ENCODE measurements around the gene EXOC2.
"Not testable (repeated sequence)": the region's sequence is repeated elsewhere in the genome, so short reads cannot be mapped to it uniquely, and the experiment has no call there.

GRCh38 chr6:561335-561734 lies 131.6 kb downstream of the EXOC2 start:
- TF ChIP-seq, protein P1, sequence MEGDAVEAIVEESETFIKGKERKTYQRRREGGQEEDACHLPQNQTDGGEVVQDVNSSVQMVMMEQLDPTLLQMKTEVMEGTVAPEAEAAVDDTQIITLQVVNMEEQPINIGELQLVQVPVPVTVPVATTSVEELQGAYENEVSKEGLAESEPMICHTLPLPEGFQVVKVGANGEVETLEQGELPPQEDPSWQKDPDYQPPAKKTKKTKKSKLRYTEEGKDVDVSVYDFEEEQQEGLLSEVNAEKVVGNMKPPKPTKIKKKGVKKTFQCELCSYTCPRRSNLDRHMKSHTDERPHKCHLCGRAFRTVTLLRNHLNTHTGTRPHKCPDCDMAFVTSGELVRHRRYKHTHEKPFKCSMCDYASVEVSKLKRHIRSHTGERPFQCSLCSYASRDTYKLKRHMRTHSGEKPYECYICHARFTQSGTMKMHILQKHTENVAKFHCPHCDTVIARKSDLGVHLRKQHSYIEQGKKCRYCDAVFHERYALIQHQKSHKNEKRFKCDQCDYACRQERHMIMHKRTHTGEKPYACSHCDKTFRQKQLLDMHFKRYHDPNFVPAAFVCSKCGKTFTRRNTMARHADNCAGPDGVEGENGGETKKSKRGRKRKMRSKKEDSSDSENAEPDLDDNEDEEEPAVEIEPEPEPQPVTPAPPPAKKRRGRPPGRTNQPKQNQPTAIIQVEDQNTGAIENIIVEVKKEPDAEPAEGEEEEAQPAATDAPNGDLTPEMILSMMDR (IDR thresholded peaks at IDR 0.05; ENCODE audit: low read depth, low read length), result not testable (repeated sequence)
- TF ChIP-seq POLR2A (IDR thresholded peaks at IDR 0.05; ENCODE audit: extremely low read depth, insufficient read length); MAX (IDR thresholded peaks at IDR 0.05; ENCODE audit: low read depth, low read length); MYC (IDR thresholded peaks at IDR 0.05; ENCODE audit: low read depth, low read length): not testable (repeated sequence)
